ENCODE results near the gene STK11IP. TPM values are rescaled to one million over a fixed set of nuclear protein-coding genes. Genes with fewer than 3 reads are reported as not detected.

The STK11IP gene
- total and polyA plus RNA-seq, 4 donors, result 6.1 to 58.2 (median 24.2) TPM

DNA sequence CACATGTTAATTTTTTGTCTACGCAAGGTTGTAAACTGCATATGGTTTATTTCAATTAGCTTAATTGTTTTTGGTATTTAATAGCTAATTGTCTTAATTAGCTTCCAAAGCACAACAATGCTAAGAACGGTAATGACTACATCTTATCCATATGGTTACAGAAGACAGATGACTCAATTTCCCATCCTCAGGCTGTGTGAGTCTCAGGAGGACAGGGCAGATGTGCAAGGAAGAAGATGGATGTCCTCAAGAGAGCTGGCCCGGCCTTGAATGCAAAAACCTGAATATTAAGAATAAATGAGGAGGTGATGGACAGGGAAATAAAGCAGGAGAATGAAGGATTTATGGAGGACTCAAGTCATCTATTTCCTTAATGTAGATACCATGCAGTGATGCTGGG, 61.2 kb downstream of the STK11IP start:
- Histone ChIP-seq H3K36me3 (ENCODE audit: control insufficient read depth in 1 of 2, insufficient read depth in 2 of 2, low read length in 1 of 2) (no peaks in the 10 kb centered on the region), H3K4me3 (ENCODE audit: low read length in 2 of 2) (no peak overlapping the region), H3K27ac (ENCODE audit: low read depth in 1 of 2, low read length in 2 of 2) (no peak overlapping the region), H3K27me3 (ENCODE audit: control insufficient read depth in 1 of 2, insufficient read depth in 2 of 2, low read length in 1 of 2) (no peaks in the 10 kb centered on the region), H3K9me3 (ENCODE audit: control insufficient read depth, low read length) (peaks cover 3% of the 10 kb centered on the region), H3K4me1 (ENCODE audit: control insufficient read depth in 1 of 2, insufficient read depth in 2 of 2, low read length in 2 of 2) (peaks cover 0 to 3% of the 10 kb centered on the region in 2 donors)
- ATAC-seq (ENCODE audit: low FRiP score) (no peak), DNase-seq (no peak)
- 80 to 87% methylated on average over 3 of the region's 3 CpGs for WGBS, 2 donors
- intact Hi-C loops (cut with DNase I), result no loop called here

DNA sequence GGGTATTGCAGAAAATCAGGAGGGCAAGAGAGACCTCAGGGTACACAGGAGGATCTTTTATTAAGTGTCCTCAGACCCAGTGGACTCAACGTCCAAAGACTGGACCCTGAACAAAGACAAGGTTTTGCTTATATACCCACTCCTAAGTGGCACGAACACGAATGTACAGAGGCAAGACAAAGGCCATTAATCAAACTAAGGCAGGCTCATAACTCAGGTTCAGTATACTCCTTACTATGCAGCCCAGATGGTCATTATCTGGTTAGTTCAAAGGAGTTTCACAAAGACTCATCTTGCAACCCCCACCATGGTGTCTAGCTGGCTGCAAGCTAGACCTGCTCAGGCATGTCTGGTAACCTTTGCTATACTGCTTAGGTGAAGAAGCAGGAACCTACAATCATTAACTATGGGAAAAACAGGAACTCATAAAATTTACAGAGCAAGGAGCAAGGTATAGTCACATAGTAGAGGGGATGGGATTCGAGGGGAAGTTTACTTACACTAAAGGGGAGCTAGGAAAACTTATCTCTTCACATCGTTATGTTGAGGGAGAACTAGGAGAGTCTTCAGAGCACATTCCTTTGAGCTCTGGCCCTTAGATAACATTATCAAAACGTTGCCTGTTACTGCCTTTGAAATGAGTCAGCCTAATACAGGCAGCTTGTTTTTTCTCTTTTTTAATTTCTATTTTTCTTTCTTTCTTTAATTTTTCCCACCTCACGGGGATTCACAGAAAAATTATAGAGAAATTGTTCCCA, 63.7 kb downstream of the STK11IP start:
- no peaks in the 10 kb centered on the region for H3K27me3 ChIP-seq (ENCODE audit: control insufficient read depth in 1 of 2, insufficient read depth in 2 of 2, low read length in 1 of 2)
- ATAC-seq (ENCODE audit: low FRiP score) (no peak), DNase-seq (no peak)
- no peaks in the 10 kb centered on the region for H3K36me3 ChIP-seq (ENCODE audit: control insufficient read depth in 1 of 2, insufficient read depth in 2 of 2, low read length in 1 of 2)
- WGBS, 2 donors, result 54 to 58% methylated on average over 7 of the region's 7 CpGs
- H3K4me1 ChIP-seq (ENCODE audit: control insufficient read depth in 1 of 2, insufficient read depth in 2 of 2, low read length in 2 of 2), result peaks cover 0 to 3% of the 10 kb centered on the region in 2 donors
- H3K27ac ChIP-seq (ENCODE audit: low read depth in 1 of 2, low read length in 2 of 2), result no peak overlapping the region
- no peak overlapping the region for H3K4me3 ChIP-seq (ENCODE audit: low read length in 2 of 2)
- intact Hi-C loops (cut with DNase I), result no loop called here
- H3K9me3 ChIP-seq (ENCODE audit: control insufficient read depth, low read length), result peaks cover 3% of the 10 kb centered on the region

GRCh38 chr2:219661955-219662395, 64.3 kb downstream of the STK11IP start:
- H3K4me1 ChIP-seq (ENCODE audit: control insufficient read depth in 1 of 2, insufficient read depth in 2 of 2, low read length in 2 of 2), result peaks cover 0 to 3% of the 10 kb centered on the region in 2 donors
- WGBS, 2 donors, result 91 to 94% methylated on average over 1 of the region's 1 CpG
- ATAC-seq (ENCODE audit: low FRiP score) (no peak), DNase-seq (no peak)
- H3K9me3 ChIP-seq (ENCODE audit: control insufficient read depth, low read length), result peaks cover 3% of the 10 kb centered on the region
- intact Hi-C loops (cut with DNase I), result no loop called here
- H3K27me3 ChIP-seq (ENCODE audit: control insufficient read depth in 1 of 2, insufficient read depth in 2 of 2, low read length in 1 of 2), result no peaks in the 10 kb centered on the region
- no peak overlapping the region for H3K4me3 ChIP-seq (ENCODE audit: low read length in 2 of 2)
- no peaks in the 10 kb centered on the region for H3K36me3 ChIP-seq (ENCODE audit: control insufficient read depth in 1 of 2, insufficient read depth in 2 of 2, low read length in 1 of 2)
- no peak overlapping the region for H3K27ac ChIP-seq (ENCODE audit: low read depth in 1 of 2, low read length in 2 of 2)

DNA sequence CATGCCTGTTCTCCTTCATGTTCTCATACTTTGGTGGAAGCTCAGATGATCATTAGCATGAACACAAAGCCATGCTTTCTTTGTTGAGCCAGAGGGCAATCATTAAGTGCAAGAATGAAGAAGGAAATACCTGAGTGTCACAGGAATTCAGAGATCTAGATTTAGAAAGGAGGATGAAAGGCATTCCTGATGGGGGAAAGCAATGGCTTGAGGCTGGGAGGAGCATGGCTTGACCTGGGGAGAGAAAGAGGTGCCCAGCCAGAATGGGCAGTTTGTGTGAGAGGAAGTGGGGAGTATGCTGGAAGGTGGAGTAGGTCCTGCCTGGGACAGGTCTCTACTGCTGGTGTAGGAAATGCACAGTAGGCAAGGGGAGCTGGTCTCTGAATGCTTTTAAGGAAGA, 64.9 kb downstream of the STK11IP start:
- DNase-seq (no peak), ATAC-seq (ENCODE audit: low FRiP score) (no peak)
- intact Hi-C loops (cut with DNase I), result no loop called here
- H3K4me1 ChIP-seq (ENCODE audit: control insufficient read depth in 1 of 2, insufficient read depth in 2 of 2, low read length in 2 of 2), result peaks cover 0 to 3% of the 10 kb centered on the region in 2 donors
- no peaks in the 10 kb centered on the region for H3K27me3 ChIP-seq (ENCODE audit: control insufficient read depth in 1 of 2, insufficient read depth in 2 of 2, low read length in 1 of 2)
- no peak overlapping the region for H3K4me3 ChIP-seq (ENCODE audit: low read length in 2 of 2)
- H3K9me3 ChIP-seq (ENCODE audit: control insufficient read depth, low read length), result peaks cover 3% of the 10 kb centered on the region
- H3K36me3 ChIP-seq (ENCODE audit: control insufficient read depth in 1 of 2, insufficient read depth in 2 of 2, low read length in 1 of 2), result no peaks in the 10 kb centered on the region
- no peak overlapping the region for H3K27ac ChIP-seq (ENCODE audit: low read depth in 1 of 2, low read length in 2 of 2)

DNA sequence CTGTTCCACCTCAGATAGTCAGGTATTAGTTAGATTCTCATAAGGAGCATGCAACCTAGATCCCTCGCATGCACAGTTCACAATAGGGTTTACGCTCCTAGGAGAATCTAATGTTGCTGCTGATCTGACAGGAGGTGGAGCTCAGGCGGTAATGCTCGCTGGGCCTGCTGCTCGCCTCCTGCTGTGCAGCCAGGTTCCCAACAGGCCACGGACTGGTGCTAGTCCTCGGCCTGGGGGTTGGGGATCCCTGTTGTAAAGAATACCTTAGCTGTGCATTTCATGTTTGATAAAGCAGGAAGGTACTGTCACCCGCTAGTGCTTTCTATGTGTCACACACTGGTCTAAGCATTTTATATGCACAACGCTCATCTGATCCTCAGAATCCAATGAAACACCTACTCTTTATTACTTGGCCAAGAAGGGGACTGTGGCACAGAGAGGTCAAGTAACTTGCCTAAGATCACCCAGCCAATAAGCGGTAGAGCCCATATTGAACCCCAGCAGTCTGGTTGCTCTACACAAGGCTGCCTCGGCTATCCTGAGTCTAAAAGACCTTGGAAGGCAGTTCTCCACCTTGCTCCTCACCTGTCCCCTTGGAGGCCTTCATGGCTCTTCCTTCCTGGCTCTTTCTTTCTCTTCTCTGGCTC, 65.6 kb downstream of the STK11IP start:
- no peaks in the 10 kb centered on the region for H3K27me3 ChIP-seq (ENCODE audit: control insufficient read depth in 1 of 2, insufficient read depth in 2 of 2, low read length in 1 of 2)
- DNase-seq, result no peak
- no peaks in the 10 kb centered on the region for H3K36me3 ChIP-seq (ENCODE audit: control insufficient read depth in 1 of 2, insufficient read depth in 2 of 2, low read length in 1 of 2)
- H3K4me3 ChIP-seq (ENCODE audit: low read length in 2 of 2), result no peak overlapping the region
- H3K9me3 ChIP-seq (ENCODE audit: control insufficient read depth, low read length), result peaks cover 3% of the 10 kb centered on the region
- no peak for ATAC-seq (ENCODE audit: low FRiP score)
- H3K4me1 ChIP-seq (ENCODE audit: control insufficient read depth in 1 of 2, insufficient read depth in 2 of 2, low read length in 2 of 2), result no peaks in the 10 kb centered on the region
- H3K27ac ChIP-seq (ENCODE audit: low read depth in 1 of 2, low read length in 2 of 2), result no peak overlapping the region
- intact Hi-C loops (cut with DNase I), result no loop called here
- WGBS, 2 donors, result 86% methylated on average over 11 of the region's 11 CpGs

- Histone ChIP-seq H3K36me3 (ENCODE audit: control insufficient read depth in 1 of 2, insufficient read depth in 2 of 2, low read length in 1 of 2) (no peaks in the 10 kb centered on the region), H3K4me1 (ENCODE audit: control insufficient read depth in 1 of 2, insufficient read depth in 2 of 2, low read length in 2 of 2) (no peaks in the 10 kb centered on the region), H3K27me3 (ENCODE audit: control insufficient read depth in 1 of 2, insufficient read depth in 2 of 2, low read length in 1 of 2) (no peaks in the 10 kb centered on the region), H3K27ac (ENCODE audit: low read depth in 1 of 2, low read length in 2 of 2) (no peak overlapping the region), H3K9me3 (ENCODE audit: control insufficient read depth, low read length) (peaks cover 3% of the 10 kb centered on the region), H3K4me3 (ENCODE audit: low read length in 2 of 2) (no peak overlapping the region)
- ATAC-seq (ENCODE audit: low FRiP score) (no peak), DNase-seq (no peak)
- intact Hi-C loops (cut with DNase I), result no loop called here
- WGBS, 2 donors, result 96 to 100% methylated on average over 5 of the region's 5 CpGs
Observed at GRCh38 chr2:219664041-219664440, 66.4 kb downstream of the STK11IP start.

DNA sequence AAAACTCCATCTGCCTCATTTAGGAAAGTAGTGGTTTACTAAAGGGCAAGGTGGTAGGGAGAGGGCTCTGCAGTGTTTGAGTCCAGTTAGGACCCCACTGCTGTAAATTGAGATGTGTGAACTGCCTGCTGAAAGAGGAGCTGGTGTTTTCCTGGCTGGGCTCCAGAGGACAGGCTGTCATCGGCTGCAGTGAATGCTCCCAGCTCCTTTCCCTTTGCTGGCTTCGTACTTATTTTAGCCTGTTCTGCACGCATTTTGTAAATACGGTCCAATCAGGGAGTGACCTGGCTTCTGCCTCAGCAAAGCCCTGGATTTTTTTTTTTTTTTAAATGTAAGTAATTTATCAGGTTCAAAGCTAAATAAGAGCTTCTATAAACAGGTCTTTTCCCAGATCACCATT, 67.3 kb downstream of the STK11IP start:
- ATAC-seq (ENCODE audit: low FRiP score) (no peak), DNase-seq (no peak)
- Histone ChIP-seq H3K4me3 (ENCODE audit: low read length in 2 of 2) (no peak overlapping the region), H3K4me1 (ENCODE audit: control insufficient read depth in 1 of 2, insufficient read depth in 2 of 2, low read length in 2 of 2) (no peaks in the 10 kb centered on the region), H3K36me3 (ENCODE audit: control insufficient read depth in 1 of 2, insufficient read depth in 2 of 2, low read length in 1 of 2) (no peaks in the 10 kb centered on the region), H3K27me3 (ENCODE audit: control insufficient read depth in 1 of 2, insufficient read depth in 2 of 2, low read length in 1 of 2) (no peaks in the 10 kb centered on the region), H3K9me3 (ENCODE audit: control insufficient read depth, low read length) (peaks cover 3% of the 10 kb centered on the region), H3K27ac (ENCODE audit: low read depth in 1 of 2, low read length in 2 of 2) (no peak overlapping the region)
- intact Hi-C loops (cut with DNase I), result no loop called here
- WGBS, 2 donors, result 3 to 11% methylated on average over 4 of the region's 4 CpGs

DNA sequence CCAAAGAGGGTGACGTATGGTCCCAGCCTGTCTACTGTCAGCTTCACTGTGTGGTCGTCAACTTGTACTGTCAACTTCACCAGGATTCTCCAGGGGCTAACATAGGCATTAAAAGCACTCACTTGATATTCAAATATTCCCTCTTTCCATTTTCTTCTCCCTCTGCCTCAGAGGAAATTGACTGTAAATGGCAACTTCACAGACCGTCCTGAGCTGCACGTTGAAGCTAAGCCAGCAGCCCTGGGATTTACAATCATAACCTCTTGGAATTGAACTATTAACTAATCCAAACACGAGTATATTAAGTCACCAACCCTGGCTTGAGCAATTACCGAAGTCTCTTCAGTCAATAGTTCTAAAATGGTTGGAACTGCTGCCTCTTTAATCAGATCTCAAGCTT, 68.3 kb downstream of the STK11IP start:
- Histone ChIP-seq H3K27ac (ENCODE audit: low read depth in 1 of 2, low read length in 2 of 2) (no peak overlapping the region), H3K4me1 (ENCODE audit: control insufficient read depth in 1 of 2, insufficient read depth in 2 of 2, low read length in 2 of 2) (no peaks in the 10 kb centered on the region), H3K36me3 (ENCODE audit: control insufficient read depth in 1 of 2, insufficient read depth in 2 of 2, low read length in 1 of 2) (no peaks in the 10 kb centered on the region), H3K4me3 (ENCODE audit: low read length in 2 of 2) (no peak overlapping the region), H3K9me3 (ENCODE audit: control insufficient read depth, low read length) (peaks cover 3% of the 10 kb centered on the region), H3K27me3 (ENCODE audit: control insufficient read depth in 1 of 2, insufficient read depth in 2 of 2, low read length in 1 of 2) (no peaks in the 10 kb centered on the region)
- ATAC-seq (ENCODE audit: low FRiP score), result no peak
- DNase-seq, result no peak
- WGBS, 2 donors, result 82 to 87% methylated on average over 6 of the region's 6 CpGs
- intact Hi-C loops (cut with DNase I), result no loop called here
